A549 (cell line): ENCODE results near the gene KLK12. TPM values are rescaled to one million over a fixed set of nuclear protein-coding genes. Genes with fewer than 3 reads are reported as not detected.

ENCODE experiments used
- ATAC-seq, 2 experiments: fragments of 200-7000 bp in 1 of 2; fragments of >200 bp in 1 of 2; cut with Nextera tagmentation in 1 of 2; cut with Tn5 transposase in 1 of 2; 3 replicates each; pipeline versions ENCODE4 v1.8.0 to v1.9.1; 2018 to 2020; ENCODE audit warnings: mild to moderate bottlenecking in 1 of 2, moderate library complexity in 1 of 2
- CTCF ChIA-PET: fragments of 300-600 bp; sonication (Branson Sonifier 250); formaldehyde crosslinking; extraction: SDS; loops from one replicate; lab custom pipeline; 2021; ENCODE audit warnings: antibody characterized with exemption, inconsistent platforms; lab: Yijun Ruan, JAX
- POLR2A ChIA-PET: fragments of 350-600 bp; formaldehyde crosslinking; extraction: SDS; loops from one replicate; lab custom pipeline; 2021; ENCODE audit warnings: antibody characterized with exemption, inconsistent platforms; lab: Yijun Ruan, JAX
- DNase-seq, 2 experiments: peaks; one replicate each; pipeline versions ENCODE4 v3.0.0 to v3.0.0-alpha.2; 2011 to 2016; ENCODE audit warnings: low read depth in 1 of 2, low spot score in 1 of 2
- FAIRE-seq: peaks from 2 replicates; lab custom pipeline; 2011; peaks lifted over from hg19 to GRCh38; lab: Jason Lieb, UNC
- H3K27ac ChIP-seq, 2 experiments: fragments of >200 bp; sonication (Bioruptor Twin); formaldehyde crosslinking; 3 replicates each; pipeline ENCODE4 v1.5.1; 2016 to 2017
- H3K4me1 ChIP-seq: fragments of >200 bp; sonication (Bioruptor Twin); formaldehyde crosslinking; 3 replicates; pipeline ENCODE4 v1.6.1; 2016
- H3K4me2 ChIP-seq: fragments of >200 bp; sonication (Bioruptor Twin); formaldehyde crosslinking; 3 replicates; pipeline ENCODE4 v1.6.1; 2016
- H3K4me3 ChIP-seq: fragments of >200 bp; sonication (Bioruptor Twin); formaldehyde crosslinking; 3 replicates; pipeline ENCODE4 v1.5.1; 2016
- H3K9me3 ChIP-seq: fragments of >200 bp; sonication (Bioruptor Twin); formaldehyde crosslinking; 3 replicates; pipeline ENCODE4 v1.6.1; 2016
- CBX2 ChIP-seq: fragments of 200-600 bp; sonication (generic); IDR thresholded peaks from 2 replicates; pipeline ENCODE4 v1.6.1; 2016; ENCODE audit warnings: low read depth, mild to moderate bottlenecking, borderline replicate concordance
- CBX8 ChIP-seq: fragments of 200-600 bp; sonication (generic); IDR thresholded peaks from 2 replicates; pipeline ENCODE4 v1.6.1; 2016
- HEYL ChIP-seq: fragments of 250-450 bp; sonication (Bioruptor Pico); IDR thresholded peaks from 2 replicates; pipeline ENCODE4 v1.8.0; 2021; ENCODE audit warnings: mild to moderate bottlenecking, moderate library complexity
- HMGXB4 ChIP-seq: fragments of 250-450 bp; sonication (Bioruptor Pico); IDR thresholded peaks from 2 replicates; pipeline ENCODE4 v1.5.0; 2021; ENCODE audit warnings: mild to moderate bottlenecking, moderate library complexity, borderline replicate concordance
- JUN ChIP-seq, 2 experiments: fragments of >200 bp; sonication (Bioruptor Twin); formaldehyde crosslinking; IDR thresholded peaks; 2 replicates in 1 of 2; 3 replicates in 1 of 2; pipeline ENCODE4 v1.6.1; 2016 to 2017
- NPAS2 ChIP-seq: fragments of 250-450 bp; sonication (Bioruptor Pico); IDR thresholded peaks from 2 replicates; pipeline ENCODE4 v1.8.0; 2022; ENCODE audit warnings: mild to moderate bottlenecking, moderate library complexity, borderline replicate concordance
- RARB ChIP-seq: fragments of 250-450 bp; sonication (Bioruptor Pico); IDR thresholded peaks from 2 replicates; pipeline ENCODE4 v1.8.0; 2021; ENCODE audit warnings: mild to moderate bottlenecking, moderate library complexity
- RNF2 ChIP-seq: fragments of 200-600 bp; sonication (generic); IDR thresholded peaks from 2 replicates; pipeline ENCODE4 v1.6.1; 2016; ENCODE audit warnings: low read depth, mild to moderate bottlenecking, antibody characterized with exemption, moderate library complexity, borderline replicate concordance
- USF2 ChIP-seq: fragments of 450-650 bp; IDR thresholded peaks from 2 replicates; pipeline ENCODE4 v1.6.1; 2014; ENCODE audit warnings: antibody characterized with exemption
- ZFP36 ChIP-seq: fragments of 450-650 bp; IDR thresholded peaks from 2 replicates; pipeline ENCODE4 v1.6.1; 2014; ENCODE audit warnings: borderline replicate concordance; ENCODE audit not compliant: partially characterized antibody
- ZNF302 ChIP-seq: fragments of 250-450 bp; sonication (Bioruptor Pico); IDR thresholded peaks from 2 replicates; pipeline ENCODE4 v1.9.0; 2021; ENCODE audit warnings: inconsistent platforms, mild to moderate bottlenecking, moderate library complexity
- WGBS: methylation state at CpG from one replicate; pipeline ENCODE4 v1.1.6; 2017; ENCODE audit errors: missing lambda C conversion rate; 5-methylcytosine and 5-hydroxymethylcytosine counted together
- polyA plus RNA-seq, 4 experiments: library from polyadenylated mRNA; depleted of rRNA in 3 of 4; stranded (reverse); fragments of >200 nt; fragmentation: RNase III in 1 of 4; extraction: RNeasy Plus Mini Kit Qiagen cat#74134 plus additional on column Dnase treatment in 1 of 4; gene quantifications; 2 replicates in 3 of 4; 3 replicates in 1 of 4; pipeline ENCODE4 v1.2.3, GENCODE V29; 2011 to 2017
- TF ChIP-seq, protein P1 (sequence below): fragments of >200 bp; sonication (Bioruptor Twin); formaldehyde crosslinking; IDR thresholded peaks from 2 replicates; pipeline ENCODE4 v1.6.1; 2016
- TF ChIP-seq, protein P2 (sequence below): fragments of 200-600 bp; sonication (generic); IDR thresholded peaks from 2 replicates; pipeline ENCODE4 v1.6.1; 2016; ENCODE audit warnings: antibody characterized with exemption, mild to moderate bottlenecking, moderate library complexity

The KLK12 gene
- polyA plus RNA-seq, 2 of the 4 experiments (the other 2 are of a cell fraction), result not detected

DNA sequence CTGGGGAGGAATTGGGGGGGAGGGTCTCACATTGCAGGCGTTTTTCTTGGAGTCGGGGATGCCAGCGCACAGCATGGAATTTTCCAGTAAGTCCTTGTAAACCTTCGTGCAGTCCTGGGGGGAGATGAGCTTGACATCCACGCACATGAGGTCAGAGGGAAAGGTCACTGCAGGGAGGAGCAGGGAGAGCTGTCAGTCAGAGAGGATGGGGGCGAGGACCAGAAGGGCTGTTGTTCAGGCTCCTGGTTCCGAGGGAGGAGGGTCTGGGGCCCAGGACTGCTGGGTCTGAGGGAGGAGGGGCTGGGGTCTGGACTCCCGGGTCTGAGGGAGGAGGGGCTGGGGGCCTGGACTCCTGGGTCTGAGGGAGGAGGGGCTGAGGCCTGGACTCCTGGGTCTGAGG lies 55.0 kb downstream of the KLK12 start:
- ATAC-seq (no peak), DNase-seq (no peak), FAIRE-seq (no peak)
- CTCF ChIA-PET, result interaction anchor here (1.7 to 1.9 kb wide), 2 partner anchors 30 to 37 kb away, joined by 4 to 6 read pairs; a partner anchor contains a TSS
- TF ChIP-seq CBX2, result no peak
- TF ChIP-seq HEYL (CRISPR knock-in tag), result no peak
- TF ChIP-seq, protein P1, sequence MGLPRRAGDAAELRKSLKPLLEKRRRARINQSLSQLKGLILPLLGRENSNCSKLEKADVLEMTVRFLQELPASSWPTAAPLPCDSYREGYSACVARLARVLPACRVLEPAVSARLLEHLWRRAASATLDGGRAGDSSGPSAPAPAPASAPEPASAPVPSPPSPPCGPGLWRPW, result no peak
- TF ChIP-seq, protein P2, sequence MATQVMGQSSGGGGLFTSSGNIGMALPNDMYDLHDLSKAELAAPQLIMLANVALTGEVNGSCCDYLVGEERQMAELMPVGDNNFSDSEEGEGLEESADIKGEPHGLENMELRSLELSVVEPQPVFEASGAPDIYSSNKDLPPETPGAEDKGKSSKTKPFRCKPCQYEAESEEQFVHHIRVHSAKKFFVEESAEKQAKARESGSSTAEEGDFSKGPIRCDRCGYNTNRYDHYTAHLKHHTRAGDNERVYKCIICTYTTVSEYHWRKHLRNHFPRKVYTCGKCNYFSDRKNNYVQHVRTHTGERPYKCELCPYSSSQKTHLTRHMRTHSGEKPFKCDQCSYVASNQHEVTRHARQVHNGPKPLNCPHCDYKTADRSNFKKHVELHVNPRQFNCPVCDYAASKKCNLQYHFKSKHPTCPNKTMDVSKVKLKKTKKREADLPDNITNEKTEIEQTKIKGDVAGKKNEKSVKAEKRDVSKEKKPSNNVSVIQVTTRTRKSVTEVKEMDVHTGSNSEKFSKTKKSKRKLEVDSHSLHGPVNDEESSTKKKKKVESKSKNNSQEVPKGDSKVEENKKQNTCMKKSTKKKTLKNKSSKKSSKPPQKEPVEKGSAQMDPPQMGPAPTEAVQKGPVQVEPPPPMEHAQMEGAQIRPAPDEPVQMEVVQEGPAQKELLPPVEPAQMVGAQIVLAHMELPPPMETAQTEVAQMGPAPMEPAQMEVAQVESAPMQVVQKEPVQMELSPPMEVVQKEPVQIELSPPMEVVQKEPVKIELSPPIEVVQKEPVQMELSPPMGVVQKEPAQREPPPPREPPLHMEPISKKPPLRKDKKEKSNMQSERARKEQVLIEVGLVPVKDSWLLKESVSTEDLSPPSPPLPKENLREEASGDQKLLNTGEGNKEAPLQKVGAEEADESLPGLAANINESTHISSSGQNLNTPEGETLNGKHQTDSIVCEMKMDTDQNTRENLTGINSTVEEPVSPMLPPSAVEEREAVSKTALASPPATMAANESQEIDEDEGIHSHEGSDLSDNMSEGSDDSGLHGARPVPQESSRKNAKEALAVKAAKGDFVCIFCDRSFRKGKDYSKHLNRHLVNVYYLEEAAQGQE, result no peak
- TF ChIP-seq ZFP36, result no peak
- no peak for TF ChIP-seq USF2
- TF ChIP-seq RNF2, result no peak
- TF ChIP-seq NPAS2 (CRISPR knock-in tag), result no peak
- TF ChIP-seq JUN (IDR thresholded peaks at IDR 0.05), result no peak
- no peak for TF ChIP-seq CBX8
- no peak for TF ChIP-seq RARB (CRISPR knock-in tag)
- no peak for TF ChIP-seq ZNF302 (CRISPR knock-in tag)
- TF ChIP-seq HMGXB4, result no peak
- 54% methylated on average over 7 of the region's 8 CpGs for WGBS
- no peak overlapping the region for H3K4me2 ChIP-seq
- H3K9me3 ChIP-seq, result no peaks in the 10 kb centered on the region
- no peak overlapping the region; a peak in 1 of 6 replicates for H3K27ac ChIP-seq
- peaks cover 16% of the 10 kb centered on the region; the same call in 2 of the 3 replicates for H3K4me1 ChIP-seq
- H3K4me3 ChIP-seq, result no peak overlapping the region
- POLR2A ChIA-PET, result no interaction called here

Other genes starting within 250 kb of the KLK12 start
- gene ACP4, start 244.6 kb downstream of the KLK12 start, polyA plus RNA-seq (2011; rRNA removed), result not detected in 2 replicates
- not detected in 3 replicates for gene ACP4, start 244.6 kb downstream of the KLK12 start, polyA plus RNA-seq (2017; fragmentation: RNase III; extraction: RNeasy Plus Mini Kit Qiagen cat#74134 plus additional on column Dnase treatment)
- 0.25 and 0.30 TPM in 2 replicates for gene KLK1, start 211.2 kb downstream of the KLK12 start, polyA plus RNA-seq (2011; rRNA removed)
- gene KLK1, start 211.2 kb downstream of the KLK12 start, polyA plus RNA-seq (2017; fragmentation: RNase III; extraction: RNeasy Plus Mini Kit Qiagen cat#74134 plus additional on column Dnase treatment), result not detected in 3 replicates
- gene KLK15, start 201.4 kb downstream of the KLK12 start, polyA plus RNA-seq (2011; rRNA removed), result not detected in 2 replicates
- not detected in 3 replicates for gene KLK15, start 201.4 kb downstream of the KLK12 start, polyA plus RNA-seq (2017; fragmentation: RNase III; extraction: RNeasy Plus Mini Kit Qiagen cat#74134 plus additional on column Dnase treatment)
- gene KLK3, start 180.1 kb downstream of the KLK12 start, polyA plus RNA-seq (2011; rRNA removed), result not detected in 2 replicates
- gene KLK3, start 180.1 kb downstream of the KLK12 start, polyA plus RNA-seq (2017; fragmentation: RNase III; extraction: RNeasy Plus Mini Kit Qiagen cat#74134 plus additional on column Dnase treatment), result not detected in 3 replicates
- gene KLK2, start 161.6 kb downstream of the KLK12 start, polyA plus RNA-seq (2011; rRNA removed), result 0.42 and 0.49 TPM in 2 replicates
- 0.14 to 0.36 TPM (median 0.21 TPM) in 3 replicates for gene KLK2, start 161.6 kb downstream of the KLK12 start, polyA plus RNA-seq (2017; fragmentation: RNase III; extraction: RNeasy Plus Mini Kit Qiagen cat#74134 plus additional on column Dnase treatment)
- gene KLK4, start 123.6 kb downstream of the KLK12 start, polyA plus RNA-seq (2011; rRNA removed), result not detected in 2 replicates
- gene KLK4, start 123.6 kb downstream of the KLK12 start, polyA plus RNA-seq (2017; fragmentation: RNase III; extraction: RNeasy Plus Mini Kit Qiagen cat#74134 plus additional on column Dnase treatment), result not detected in 3 replicates
- gene KLK5, start 82.0 kb downstream of the KLK12 start, polyA plus RNA-seq (2011; rRNA removed), result not detected in 2 replicates
- not detected in 3 replicates for gene KLK5, start 82.0 kb downstream of the KLK12 start, polyA plus RNA-seq (2017; fragmentation: RNase III; extraction: RNeasy Plus Mini Kit Qiagen cat#74134 plus additional on column Dnase treatment)
- gene KLK6, start 65.4 kb downstream of the KLK12 start, polyA plus RNA-seq (2011; rRNA removed), result 0.13 TPM in 2 replicates
- gene KLK6, start 65.4 kb downstream of the KLK12 start, polyA plus RNA-seq (2017; fragmentation: RNase III; extraction: RNeasy Plus Mini Kit Qiagen cat#74134 plus additional on column Dnase treatment), result not detected in 3 replicates
- gene KLK7, start 51.1 kb downstream of the KLK12 start, polyA plus RNA-seq (2011; rRNA removed), result not detected in 2 replicates
- gene KLK7, start 51.1 kb downstream of the KLK12 start, polyA plus RNA-seq (2017; fragmentation: RNase III; extraction: RNeasy Plus Mini Kit Qiagen cat#74134 plus additional on column Dnase treatment), result not detected in 3 replicates
- gene KLK8, start 33.4 kb downstream of the KLK12 start, polyA plus RNA-seq (2011; rRNA removed), result not detected in 2 replicates
- not detected in 3 replicates for gene KLK8, start 33.4 kb downstream of the KLK12 start, polyA plus RNA-seq (2017; fragmentation: RNase III; extraction: RNeasy Plus Mini Kit Qiagen cat#74134 plus additional on column Dnase treatment)
- 0.18 and 0.33 TPM in 2 replicates for gene KLK10, start 15.3 kb downstream of the KLK12 start, polyA plus RNA-seq (2011; rRNA removed)
- 0.05 TPM in 1 of 3 replicates, not detected in the others for gene KLK10, start 15.3 kb downstream of the KLK12 start, polyA plus RNA-seq (2017; fragmentation: RNase III; extraction: RNeasy Plus Mini Kit Qiagen cat#74134 plus additional on column Dnase treatment)
- gene KLK11, start 8.4 kb downstream of the KLK12 start, polyA plus RNA-seq (2011; rRNA removed), result not detected in 2 replicates
- not detected in 3 replicates for gene KLK11, start 8.4 kb downstream of the KLK12 start, polyA plus RNA-seq (2017; fragmentation: RNase III; extraction: RNeasy Plus Mini Kit Qiagen cat#74134 plus additional on column Dnase treatment)
- not detected in 2 replicates for gene KLK13, start 30.1 kb upstream of the KLK12 start, polyA plus RNA-seq (2011; rRNA removed)
- gene KLK13, start 30.1 kb upstream of the KLK12 start, polyA plus RNA-seq (2017; fragmentation: RNase III; extraction: RNeasy Plus Mini Kit Qiagen cat#74134 plus additional on column Dnase treatment), result 0.09 TPM in 1 of 3 replicates, not detected in the others
- gene KLK14, start 47.9 kb upstream of the KLK12 start, polyA plus RNA-seq (2011; rRNA removed), result 0.14 and 0.22 TPM in 2 replicates
- 0.22 to 0.44 TPM in 2 of 3 replicates, not detected in the other for gene KLK14, start 47.9 kb upstream of the KLK12 start, polyA plus RNA-seq (2017; fragmentation: RNase III; extraction: RNeasy Plus Mini Kit Qiagen cat#74134 plus additional on column Dnase treatment)
- gene CTU1, start 73.4 kb upstream of the KLK12 start, polyA plus RNA-seq (2011; rRNA removed), result 4.1 and 4.5 TPM in 2 replicates
- gene CTU1, start 73.4 kb upstream of the KLK12 start, polyA plus RNA-seq (2017; fragmentation: RNase III; extraction: RNeasy Plus Mini Kit Qiagen cat#74134 plus additional on column Dnase treatment), result 7.0 to 7.4 TPM (median 7.3 TPM) in 3 replicates
- not detected in 2 replicates for gene SIGLEC9, start 89.9 kb upstream of the KLK12 start, polyA plus RNA-seq (2011; rRNA removed)
- not detected in 3 replicates for gene SIGLEC9, start 89.9 kb upstream of the KLK12 start, polyA plus RNA-seq (2017; fragmentation: RNase III; extraction: RNeasy Plus Mini Kit Qiagen cat#74134 plus additional on column Dnase treatment)
- gene SIGLEC7, start 107.3 kb upstream of the KLK12 start, polyA plus RNA-seq (2011; rRNA removed), result not detected in 2 replicates
- gene SIGLEC7, start 107.3 kb upstream of the KLK12 start, polyA plus RNA-seq (2017; fragmentation: RNase III; extraction: RNeasy Plus Mini Kit Qiagen cat#74134 plus additional on column Dnase treatment), result not detected in 3 replicates
- 0.10 and 0.40 TPM in 2 replicates for gene CD33, start 190.1 kb upstream of the KLK12 start, polyA plus RNA-seq (2011; rRNA removed)
- 0.13 TPM in 1 of 3 replicates, not detected in the others for gene CD33, start 190.1 kb upstream of the KLK12 start, polyA plus RNA-seq (2017; fragmentation: RNase III; extraction: RNeasy Plus Mini Kit Qiagen cat#74134 plus additional on column Dnase treatment)
- not detected in 2 replicates for gene SIGLECL1, start 216.1 kb upstream of the KLK12 start, polyA plus RNA-seq (2011; rRNA removed)
- not detected in 3 replicates for gene SIGLECL1, start 216.1 kb upstream of the KLK12 start, polyA plus RNA-seq (2017; fragmentation: RNase III; extraction: RNeasy Plus Mini Kit Qiagen cat#74134 plus additional on column Dnase treatment)